OCI-LY7 (cell line): ENCODE results near the gene MIF4GD.

Source experiments
- EZH2phosphoT487 ChIP-seq: fragments of 200-600 bp; sonication (generic); IDR thresholded peaks from 2 replicates; pipeline ENCODE4 v1.6.1; 2018; ENCODE audit warnings: low read depth, borderline replicate concordance, mild to moderate bottlenecking, mixed run types, antibody characterized with exemption, low read length, moderate library complexity, mixed read lengths
- TF ChIP-seq, protein P1 (sequence below): fragments of 200-600 bp; sonication (generic); conservative IDR thresholded peaks from 2 replicates; pipeline ENCODE4 v1.5.1; 2014; ENCODE audit warnings: mild to moderate bottlenecking, antibody characterized with exemption, low read length, moderate library complexity, mixed read lengths

DNA sequence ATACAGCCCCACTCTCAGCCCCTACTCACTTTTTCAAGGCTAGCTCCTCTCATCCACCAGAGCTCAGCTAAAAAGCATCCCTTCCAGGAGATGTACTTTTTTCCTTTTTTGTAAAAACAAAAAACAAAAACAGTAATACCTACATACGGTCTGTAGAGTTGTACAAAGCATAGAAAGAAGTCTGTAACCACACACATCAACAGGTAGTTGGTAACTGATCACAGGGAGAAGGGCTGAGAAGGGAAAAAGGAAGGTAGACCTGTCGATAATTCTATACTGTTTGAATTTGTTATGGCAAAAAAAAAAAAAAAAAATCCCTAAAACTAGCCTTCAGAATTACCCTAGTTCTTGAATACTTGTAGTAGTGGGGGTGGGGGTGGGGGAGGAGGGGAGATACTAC lies 17.3 kb upstream of the MIF4GD start:
- TF ChIP-seq, protein P1, sequence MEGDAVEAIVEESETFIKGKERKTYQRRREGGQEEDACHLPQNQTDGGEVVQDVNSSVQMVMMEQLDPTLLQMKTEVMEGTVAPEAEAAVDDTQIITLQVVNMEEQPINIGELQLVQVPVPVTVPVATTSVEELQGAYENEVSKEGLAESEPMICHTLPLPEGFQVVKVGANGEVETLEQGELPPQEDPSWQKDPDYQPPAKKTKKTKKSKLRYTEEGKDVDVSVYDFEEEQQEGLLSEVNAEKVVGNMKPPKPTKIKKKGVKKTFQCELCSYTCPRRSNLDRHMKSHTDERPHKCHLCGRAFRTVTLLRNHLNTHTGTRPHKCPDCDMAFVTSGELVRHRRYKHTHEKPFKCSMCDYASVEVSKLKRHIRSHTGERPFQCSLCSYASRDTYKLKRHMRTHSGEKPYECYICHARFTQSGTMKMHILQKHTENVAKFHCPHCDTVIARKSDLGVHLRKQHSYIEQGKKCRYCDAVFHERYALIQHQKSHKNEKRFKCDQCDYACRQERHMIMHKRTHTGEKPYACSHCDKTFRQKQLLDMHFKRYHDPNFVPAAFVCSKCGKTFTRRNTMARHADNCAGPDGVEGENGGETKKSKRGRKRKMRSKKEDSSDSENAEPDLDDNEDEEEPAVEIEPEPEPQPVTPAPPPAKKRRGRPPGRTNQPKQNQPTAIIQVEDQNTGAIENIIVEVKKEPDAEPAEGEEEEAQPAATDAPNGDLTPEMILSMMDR = no peak
- TF ChIP-seq EZH2phosphoT487 = no peak
